Colon (tissue), 2 donors: ENCODE data around the gene USPL1.
"Not testable (repeated sequence)": the region's sequence is repeated elsewhere in the genome, so short reads cannot be mapped to it uniquely, and the experiment has no call there.

Experiments used
- FAIRE-seq: peaks from 2 replicates; lab custom pipeline; 2012; peaks lifted over from hg19 to GRCh38; lab: Jason Lieb, UNC
- donor health status: control.
- donor health status: control.

Gene USPL1

GRCh38 chr13:30617315-30618185 lies at the start of gene USPL1:
USPL1 (plus strand) TSS chr13:30617920; CDS start chr13:30621141, 3,221 bp downstream.
- peak; percentile 45 for FAIRE-seq

GRCh38 chr13:30569901-30570576 lies 47.7 kb upstream of the USPL1 start:
- no peak for FAIRE-seq

GRCh38 chr13:30570691-30571090 lies 47.0 kb upstream of the USPL1 start:
- no peak for FAIRE-seq

GRCh38 chr13:30572859-30573275 lies 44.9 kb upstream of the USPL1 start:
- no peak for FAIRE-seq

- FAIRE-seq: no peak
Observed at GRCh38 chr13:30576528-30576927, 41.2 kb upstream of the USPL1 start.

- no peak for FAIRE-seq
Observed at GRCh38 chr13:30577401-30577852, 40.3 kb upstream of the USPL1 start.

GRCh38 chr13:30580852-30581502 lies 36.7 kb upstream of the USPL1 start:
- FAIRE-seq: no peak

GRCh38 chr13:30581582-30581981 lies 36.1 kb upstream of the USPL1 start:
- no peak for FAIRE-seq

GRCh38 chr13:30584051-30584731 lies 33.5 kb upstream of the USPL1 start:
- no peak for FAIRE-seq

GRCh38 chr13:30585748-30586262 lies 31.9 kb upstream of the USPL1 start:
- no peak for FAIRE-seq

- FAIRE-seq: no peak
Observed at GRCh38 chr13:30587231-30587630, 30.5 kb upstream of the USPL1 start.

GRCh38 chr13:30587739-30588138 lies 30.0 kb upstream of the USPL1 start:
- FAIRE-seq: no peak

GRCh38 chr13:30593001-30593400 lies 24.7 kb upstream of the USPL1 start:
- FAIRE-seq: no peak

- FAIRE-seq: no peak
Observed at GRCh38 chr13:30600496-30600895, 17.2 kb upstream of the USPL1 start.

- FAIRE-seq: no peak
Observed at GRCh38 chr13:30601836-30602235, 15.9 kb upstream of the USPL1 start.

- FAIRE-seq: no peak
Observed at GRCh38 chr13:30605052-30605451, 12.7 kb upstream of the USPL1 start.

GRCh38 chr13:30607186-30607585 lies 10.5 kb upstream of the USPL1 start:
- FAIRE-seq: not testable (repeated sequence)

GRCh38 chr13:30607908-30608307 lies 9.8 kb upstream of the USPL1 start:
- FAIRE-seq: no peak

GRCh38 chr13:30608364-30608763 lies 9.4 kb upstream of the USPL1 start:
- no peak for FAIRE-seq

- FAIRE-seq: no peak
Observed at GRCh38 chr13:30610311-30610710, 7.4 kb upstream of the USPL1 start.

GRCh38 chr13:30615481-30615865 lies 2.2 kb upstream of the USPL1 start:
- no peak for FAIRE-seq
